HCT116 (cell line): ENCODE data around the gene RTP4. TPM values are rescaled to one million over a fixed set of nuclear protein-coding genes. Genes with fewer than 3 reads are reported as not detected.

ENCODE experiments used
- ATAC-seq: fragments of 200-7000 bp; cut with Tn5 transposase; 2 replicates; pipeline ENCODE4 v1.9.1; 2020; ENCODE audit warnings: mild to moderate bottlenecking, moderate library complexity
- BruUV-seq: library from RNA; stranded (reverse); fragments of 400-500 nt; replicated peaks from 2 replicates; lab custom pipeline; 2021; lab: Mats Ljungman, UMichigan
- CTCF ChIA-PET: fragments of 300-600 bp; sonication (Branson Sonifier 250); formaldehyde crosslinking; loops from one replicate; lab custom pipeline; 2021; ENCODE audit warnings: antibody characterized with exemption; lab: Charles Lee
- POLR2A ChIA-PET: fragments of 300-600, 350-600 bp; sonication (Branson Sonifier 250); formaldehyde crosslinking; loops from one replicate; lab custom pipeline; 2021; ENCODE audit warnings: antibody characterized with exemption; lab: Charles Lee
- RAD21 ChIA-PET, 2 experiments: fragments of 300-600 bp; sonication (Branson Sonifier 250); formaldehyde crosslinking; loops; one replicate each; lab custom pipeline; 2023; ENCODE audit warnings: low total read pairs in 2 of 2; ENCODE audit not compliant: uncharacterized antibody in 2 of 2, unreplicated experiment in 2 of 2, low non-redundant PET in 1 of 2; lab: Charles Lee
- DNase-seq: peaks from one replicate; pipeline ENCODE4 v3.0.0-alpha.2; 2010; ENCODE audit warnings: low read depth, low spot score
- H2AFZ ChIP-seq: fragments of 200-600 bp; shearing (Covaris generic), sonication (generic); 2 replicates; pipeline ENCODE4 v1.6.1; 2017; ENCODE audit warnings: low read depth, mixed run types, mixed read lengths, antibody characterized with exemption, low read length; ENCODE audit not compliant: poor library complexity, severe bottlenecking
- H3K27ac ChIP-seq: 2 replicates; pipeline ENCODE4 v1.5.1; 2012; ENCODE audit warnings: low read depth, low read length
- H3K27me3 ChIP-seq: fragments of 200-600 bp; sonication (generic); 2 replicates; pipeline ENCODE4 v1.6.1; 2016; ENCODE audit warnings: mixed run types, low read length, mixed read lengths; ENCODE audit not compliant: insufficient read depth
- H3K36me3 ChIP-seq, 2 experiments: fragments of 200-500 bp in 1 of 2; fragments of 200-600 bp in 1 of 2; sonication (Bioruptor generic) in 1 of 2; sonication (generic) in 1 of 2; 2 replicates each; pipeline versions ENCODE4 v1.5.1 to v1.6.1; 2014 to 2016; ENCODE audit warnings: low read length in 2 of 2, inconsistent platforms in 1 of 2, mixed read lengths in 1 of 2, mixed run types in 1 of 2; ENCODE audit not compliant: insufficient read depth in 2 of 2, control insufficient read depth in 1 of 2
- H3K4me1 ChIP-seq, 2 experiments: fragments of 200-600 bp in 1 of 2; sonication (generic) in 1 of 2; 2 replicates each; pipeline versions ENCODE4 v1.5.1 to v1.6.1; 2012 to 2017; ENCODE audit warnings: low read length in 2 of 2, inconsistent platforms in 1 of 2, mild to moderate bottlenecking in 1 of 2, mixed read lengths in 1 of 2, mixed run types in 1 of 2, moderate library complexity in 1 of 2; ENCODE audit not compliant: insufficient read depth in 2 of 2, control insufficient read depth in 1 of 2
- H3K4me2 ChIP-seq: fragments of 200-600 bp; sonication (generic); 2 replicates; pipeline ENCODE4 v1.6.1; 2017; ENCODE audit warnings: mixed run types, low read length, mixed read lengths
- H3K4me3 ChIP-seq, 2 experiments: fragments of 200-600 bp in 1 of 2; sonication (generic) in 1 of 2; replicated peaks in 1 of 2; 2 replicates each; pipeline ENCODE4 v1.5.1; 2011 to 2016; ENCODE audit warnings: low read length in 2 of 2, control low read depth in 1 of 2, low read depth in 1 of 2, mild to moderate bottlenecking in 1 of 2, mixed read lengths in 1 of 2, mixed run types in 1 of 2
- H3K79me2 ChIP-seq: fragments of 200-600 bp; sonication (generic); 2 replicates; pipeline ENCODE4 v1.6.1; 2017; ENCODE audit warnings: mild to moderate bottlenecking, mixed run types, low read length, moderate library complexity, mixed read lengths; ENCODE audit not compliant: insufficient read depth
- H3K9ac ChIP-seq: fragments of 200-600 bp; sonication (generic); 2 replicates; pipeline ENCODE4 v1.6.1; 2016; ENCODE audit warnings: low read length, mixed read lengths
- H3K9me2 ChIP-seq: fragments of 200-600 bp; sonication (generic), shearing (Covaris generic); 2 replicates; pipeline ENCODE4 v1.6.1; 2017; ENCODE audit warnings: mixed run types, mild to moderate bottlenecking, moderate library complexity; ENCODE audit not compliant: insufficient read depth
- H3K9me3 ChIP-seq, 2 experiments: fragments of 200-500 bp in 1 of 2; fragments of 200-600 bp in 1 of 2; sonication (Bioruptor generic) in 1 of 2; sonication (generic) in 1 of 2; 2 replicates each; pipeline ENCODE4 v1.6.1; 2014 to 2017; ENCODE audit warnings: low read length in 2 of 2, mixed read lengths in 2 of 2, inconsistent platforms in 1 of 2, low read depth in 1 of 2, mild to moderate bottlenecking in 1 of 2, mixed run types in 1 of 2, moderate library complexity in 1 of 2; ENCODE audit not compliant: control insufficient read depth in 1 of 2, insufficient read depth in 1 of 2
- H4K20me1 ChIP-seq: fragments of 200-600 bp; sonication (generic), shearing (Covaris generic); 2 replicates; pipeline ENCODE4 v1.6.1; 2017; ENCODE audit warnings: mixed run types, mild to moderate bottlenecking, moderate library complexity; ENCODE audit not compliant: insufficient read depth
- CEBPB ChIP-seq: IDR thresholded peaks from 2 replicates; pipeline ENCODE4 v1.6.1; 2012; ENCODE audit warnings: low read depth
- ELF1 ChIP-seq: IDR thresholded peaks from 2 replicates; pipeline ENCODE4 v1.6.1; 2012; ENCODE audit warnings: low read depth, borderline replicate concordance
- EZH2phosphoT487 ChIP-seq: fragments of 200-600 bp; IDR thresholded peaks from 2 replicates; pipeline ENCODE4 v1.6.1; 2018; ENCODE audit warnings: antibody characterized with exemption, borderline replicate concordance
- FOSL1 ChIP-seq: IDR thresholded peaks from 2 replicates; pipeline ENCODE4 v1.6.1; 2012; ENCODE audit warnings: low read depth
- JUND ChIP-seq: IDR thresholded peaks from 2 replicates; pipeline ENCODE4 v1.6.1; 2012
- POLR2A ChIP-seq: IDR thresholded peaks from 2 replicates; pipeline ENCODE4 v1.7.0; 2011; ENCODE audit warnings: borderline replicate concordance; ENCODE audit not compliant: insufficient read depth, insufficient read length; ENCODE audit errors: extremely low read depth
- POLR2AphosphoS5 ChIP-seq: IDR thresholded peaks from 2 replicates; pipeline ENCODE4 v1.6.1; 2011; ENCODE audit warnings: mild to moderate bottlenecking, low read depth, low read length, moderate library complexity
- RAD21 ChIP-seq: IDR thresholded peaks from 2 replicates; pipeline ENCODE4 v1.6.1; 2012; ENCODE audit warnings: low read depth, mild to moderate bottlenecking
- SIN3A ChIP-seq: IDR thresholded peaks from 2 replicates; pipeline ENCODE4 v1.6.1; 2012; ENCODE audit warnings: low read depth
- SP1 ChIP-seq: IDR thresholded peaks from 2 replicates; pipeline ENCODE4 v1.6.1; 2012; ENCODE audit warnings: low read depth
- TCF7L2 ChIP-seq: IDR thresholded peaks from 2 replicates; pipeline ENCODE4 v1.7.0; 2011; ENCODE audit warnings: borderline replicate concordance, inconsistent platforms; ENCODE audit not compliant: insufficient read depth, insufficient read length; ENCODE audit errors: extremely low read depth
- YY1 ChIP-seq: IDR thresholded peaks from 2 replicates; pipeline ENCODE4 v1.6.1; 2011; ENCODE audit warnings: low read length, low read depth, moderate library complexity, mild to moderate bottlenecking; ENCODE audit not compliant: insufficient replicate concordance; ENCODE audit errors: extremely low read depth
- ZFX ChIP-seq: fragments of 450-650 bp; IDR thresholded peaks from 2 replicates; pipeline ENCODE4 v1.6.1; 2017
- ZNF274 ChIP-seq: fragments of 200-500 bp; sonication (Bioruptor generic); IDR thresholded peaks from 2 replicates; pipeline ENCODE4 v1.6.1; 2014; ENCODE audit warnings: mild to moderate bottlenecking, low read depth, low read length, inconsistent platforms
- intact Hi-C: fragments of 100-400 bp; cut with micrococcal nuclease; formaldehyde crosslinking; loops from 2 replicates; pipeline ENCODE4 v1.10.0; 2022
- total RNA-seq: library from RNA; stranded (reverse); gene quantifications from one replicate; pipeline ENCODE4 v1.2.1, GENCODE V29; 2021; ENCODE audit not compliant: unreplicated experiment
- TF ChIP-seq, protein P1 (sequence below), 3 experiments: fragments of 200-600 bp in 1 of 3; sonication (generic) in 1 of 3; IDR thresholded peaks in 2 of 3; conservative IDR thresholded peaks in 1 of 3; 2 replicates each; pipeline ENCODE4 v1.5.1; 2012 to 2017; ENCODE audit warnings: low read depth in 2 of 3, low read length in 2 of 3, antibody characterized with exemption in 1 of 3, borderline replicate concordance in 1 of 3, control low read depth in 1 of 3, mild to moderate bottlenecking in 1 of 3, mixed read lengths in 1 of 3, mixed run types in 1 of 3, moderate library complexity in 1 of 3; ENCODE audit not compliant: insufficient read depth in 1 of 3
- TF ChIP-seq, protein P2 (sequence below): IDR thresholded peaks from 2 replicates; pipeline ENCODE4 v1.6.1; 2012
- TF ChIP-seq, protein P3 (sequence below): IDR thresholded peaks from 2 replicates; pipeline ENCODE4 v1.6.1; 2011; ENCODE audit warnings: mild to moderate bottlenecking, low read length, moderate library complexity; ENCODE audit not compliant: insufficient replicate concordance; ENCODE audit errors: extremely low read depth
- TF ChIP-seq, protein P4 (sequence below): IDR thresholded peaks from 2 replicates; pipeline ENCODE4 v1.6.1; 2012
- TF ChIP-seq, protein P5 (sequence below): IDR thresholded peaks from 2 replicates; pipeline ENCODE4 v1.6.1; 2012; ENCODE audit warnings: low read depth

RTP4 gene
- total RNA-seq, 1 experiment from 2014 or later, result not detected

DNA sequence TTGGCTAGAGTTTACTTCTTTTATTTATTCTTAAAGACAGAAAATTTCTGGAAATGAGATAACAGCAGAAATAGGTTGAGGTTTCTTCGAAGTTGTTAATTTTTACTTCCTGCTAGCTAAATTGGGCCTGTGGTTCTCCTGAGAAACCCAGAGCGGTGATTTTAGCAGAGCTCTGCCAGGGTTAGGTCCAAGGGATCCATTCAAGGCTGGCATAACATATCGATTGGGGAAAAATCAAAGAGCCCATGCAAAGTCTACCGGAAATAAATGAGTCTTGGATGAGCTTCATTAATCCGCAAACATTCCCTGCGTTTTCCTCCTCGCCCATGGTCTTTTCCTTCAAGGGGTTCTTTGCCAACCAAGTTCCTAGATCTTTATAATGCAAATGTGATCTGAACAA is 45.9 kb upstream of the RTP4 start:
- Histone ChIP-seq H3K27me3 (peaks cover 38% of the 10 kb centered on the region), H3K36me3 (no peaks in the 10 kb centered on the region), H2AFZ (no peak overlapping the region), H3K9ac (no peak overlapping the region), H3K9me2 (no peaks in the 10 kb centered on the region), H3K4me2 (no peak overlapping the region), H4K20me1 (no peaks in the 10 kb centered on the region), H3K79me2 (no peaks in the 10 kb centered on the region), H3K9me3 (no peaks in the 10 kb centered on the region), H3K4me3 (no peak overlapping the region), H3K27ac (no peak overlapping the region), H3K4me1 (peaks cover 0 to 11% of the 10 kb centered on the region in 2 experiments; a peak in 1 of 4 replicates)
- no peak for ATAC-seq
- intact Hi-C loops, result no loop called here
- POLR2A ChIA-PET, result no interaction called here
- RAD21 ChIA-PET, result no interaction called here
- no TSS peak for BruUV-seq
- TF ChIP-seq ELF1 (no peak), FOSL1 (no peak), CEBPB (no peak), SP1 (no peak), ZNF274 (no peak), JUND (no peak), RAD21 (no peak), POLR2A (no peak), ZFX (no peak), YY1 (no peak), POLR2AphosphoS5 (no peak), EZH2phosphoT487 (no peak), TCF7L2 (no peak), SIN3A (no peak)
- TF ChIP-seq, protein P1, sequence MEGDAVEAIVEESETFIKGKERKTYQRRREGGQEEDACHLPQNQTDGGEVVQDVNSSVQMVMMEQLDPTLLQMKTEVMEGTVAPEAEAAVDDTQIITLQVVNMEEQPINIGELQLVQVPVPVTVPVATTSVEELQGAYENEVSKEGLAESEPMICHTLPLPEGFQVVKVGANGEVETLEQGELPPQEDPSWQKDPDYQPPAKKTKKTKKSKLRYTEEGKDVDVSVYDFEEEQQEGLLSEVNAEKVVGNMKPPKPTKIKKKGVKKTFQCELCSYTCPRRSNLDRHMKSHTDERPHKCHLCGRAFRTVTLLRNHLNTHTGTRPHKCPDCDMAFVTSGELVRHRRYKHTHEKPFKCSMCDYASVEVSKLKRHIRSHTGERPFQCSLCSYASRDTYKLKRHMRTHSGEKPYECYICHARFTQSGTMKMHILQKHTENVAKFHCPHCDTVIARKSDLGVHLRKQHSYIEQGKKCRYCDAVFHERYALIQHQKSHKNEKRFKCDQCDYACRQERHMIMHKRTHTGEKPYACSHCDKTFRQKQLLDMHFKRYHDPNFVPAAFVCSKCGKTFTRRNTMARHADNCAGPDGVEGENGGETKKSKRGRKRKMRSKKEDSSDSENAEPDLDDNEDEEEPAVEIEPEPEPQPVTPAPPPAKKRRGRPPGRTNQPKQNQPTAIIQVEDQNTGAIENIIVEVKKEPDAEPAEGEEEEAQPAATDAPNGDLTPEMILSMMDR (IDR thresholded peaks at IDR 0.05 in 2 of 3, conservative IDR thresholded peaks at IDR 0.05 in 1 of 3; ENCODE audit: borderline replicate concordance in 1 of 3, insufficient read depth in 1 of 3, low read depth in 2 of 3, low read length in 2 of 3), result no peak
- TF ChIP-seq, protein P2, sequence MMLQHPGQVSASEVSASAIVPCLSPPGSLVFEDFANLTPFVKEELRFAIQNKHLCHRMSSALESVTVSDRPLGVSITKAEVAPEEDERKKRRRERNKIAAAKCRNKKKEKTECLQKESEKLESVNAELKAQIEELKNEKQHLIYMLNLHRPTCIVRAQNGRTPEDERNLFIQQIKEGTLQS, result no peak
- TF ChIP-seq, protein P3, sequence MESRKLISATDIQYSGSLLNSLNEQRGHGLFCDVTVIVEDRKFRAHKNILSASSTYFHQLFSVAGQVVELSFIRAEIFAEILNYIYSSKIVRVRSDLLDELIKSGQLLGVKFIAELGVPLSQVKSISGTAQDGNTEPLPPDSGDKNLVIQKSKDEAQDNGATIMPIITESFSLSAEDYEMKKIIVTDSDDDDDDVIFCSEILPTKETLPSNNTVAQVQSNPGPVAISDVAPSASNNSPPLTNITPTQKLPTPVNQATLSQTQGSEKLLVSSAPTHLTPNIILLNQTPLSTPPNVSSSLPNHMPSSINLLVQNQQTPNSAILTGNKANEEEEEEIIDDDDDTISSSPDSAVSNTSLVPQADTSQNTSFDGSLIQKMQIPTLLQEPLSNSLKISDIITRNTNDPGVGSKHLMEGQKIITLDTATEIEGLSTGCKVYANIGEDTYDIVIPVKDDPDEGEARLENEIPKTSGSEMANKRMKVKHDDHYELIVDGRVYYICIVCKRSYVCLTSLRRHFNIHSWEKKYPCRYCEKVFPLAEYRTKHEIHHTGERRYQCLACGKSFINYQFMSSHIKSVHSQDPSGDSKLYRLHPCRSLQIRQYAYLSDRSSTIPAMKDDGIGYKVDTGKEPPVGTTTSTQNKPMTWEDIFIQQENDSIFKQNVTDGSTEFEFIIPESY, result no peak
- TF ChIP-seq, protein P4, sequence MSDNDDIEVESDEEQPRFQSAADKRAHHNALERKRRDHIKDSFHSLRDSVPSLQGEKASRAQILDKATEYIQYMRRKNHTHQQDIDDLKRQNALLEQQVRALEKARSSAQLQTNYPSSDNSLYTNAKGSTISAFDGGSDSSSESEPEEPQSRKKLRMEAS, result no peak
- TF ChIP-seq, protein P5, sequence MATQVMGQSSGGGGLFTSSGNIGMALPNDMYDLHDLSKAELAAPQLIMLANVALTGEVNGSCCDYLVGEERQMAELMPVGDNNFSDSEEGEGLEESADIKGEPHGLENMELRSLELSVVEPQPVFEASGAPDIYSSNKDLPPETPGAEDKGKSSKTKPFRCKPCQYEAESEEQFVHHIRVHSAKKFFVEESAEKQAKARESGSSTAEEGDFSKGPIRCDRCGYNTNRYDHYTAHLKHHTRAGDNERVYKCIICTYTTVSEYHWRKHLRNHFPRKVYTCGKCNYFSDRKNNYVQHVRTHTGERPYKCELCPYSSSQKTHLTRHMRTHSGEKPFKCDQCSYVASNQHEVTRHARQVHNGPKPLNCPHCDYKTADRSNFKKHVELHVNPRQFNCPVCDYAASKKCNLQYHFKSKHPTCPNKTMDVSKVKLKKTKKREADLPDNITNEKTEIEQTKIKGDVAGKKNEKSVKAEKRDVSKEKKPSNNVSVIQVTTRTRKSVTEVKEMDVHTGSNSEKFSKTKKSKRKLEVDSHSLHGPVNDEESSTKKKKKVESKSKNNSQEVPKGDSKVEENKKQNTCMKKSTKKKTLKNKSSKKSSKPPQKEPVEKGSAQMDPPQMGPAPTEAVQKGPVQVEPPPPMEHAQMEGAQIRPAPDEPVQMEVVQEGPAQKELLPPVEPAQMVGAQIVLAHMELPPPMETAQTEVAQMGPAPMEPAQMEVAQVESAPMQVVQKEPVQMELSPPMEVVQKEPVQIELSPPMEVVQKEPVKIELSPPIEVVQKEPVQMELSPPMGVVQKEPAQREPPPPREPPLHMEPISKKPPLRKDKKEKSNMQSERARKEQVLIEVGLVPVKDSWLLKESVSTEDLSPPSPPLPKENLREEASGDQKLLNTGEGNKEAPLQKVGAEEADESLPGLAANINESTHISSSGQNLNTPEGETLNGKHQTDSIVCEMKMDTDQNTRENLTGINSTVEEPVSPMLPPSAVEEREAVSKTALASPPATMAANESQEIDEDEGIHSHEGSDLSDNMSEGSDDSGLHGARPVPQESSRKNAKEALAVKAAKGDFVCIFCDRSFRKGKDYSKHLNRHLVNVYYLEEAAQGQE, result no peak
- DNase-seq, result no peak
- CTCF ChIA-PET, result interaction anchor here (7.9 kb wide), 1 partner anchor 357 kb away, joined by 472 read pairs; no protein-coding TSS in a partner anchor
